Keratinocyte (primary cell): Measurements from ENCODE around the gene SLC34A3. TPM values are rescaled to one million over a fixed set of nuclear protein-coding genes. Genes with fewer than 3 reads are reported as not detected.

ENCODE experiments used
- DNase-seq: peaks from one replicate; pipeline ENCODE4 v3.0.0-alpha.2; 2011; ENCODE audit warnings: low read depth, missing footprints, low spot score
- FAIRE-seq: peaks from 2 replicates; lab custom pipeline; 2011; peaks lifted over from hg19 to GRCh38; lab: Jason Lieb, UNC
- H2AFZ ChIP-seq: 2 replicates; pipeline ENCODE4 v1.6.0; 2012; ENCODE audit warnings: low read length, control low read depth, inconsistent platforms; ENCODE audit not compliant: control insufficient read depth
- H3K27ac ChIP-seq: 2 replicates; pipeline ENCODE4 v1.5.1; 2011; ENCODE audit warnings: low read length; ENCODE audit not compliant: control insufficient read depth, insufficient read depth
- H3K27me3 ChIP-seq: 3 replicates; pipeline ENCODE4 v1.6.0; 2011; ENCODE audit warnings: low read length; ENCODE audit not compliant: control insufficient read depth, insufficient read depth; ENCODE audit errors: extremely low read depth
- H3K36me3 ChIP-seq, 2 experiments: 2 replicates in 1 of 2; 3 replicates in 1 of 2; pipeline ENCODE4 v1.5.1; 2011; ENCODE audit warnings: low read length in 2 of 2, mild to moderate bottlenecking in 1 of 2; ENCODE audit not compliant: control insufficient read depth in 2 of 2, insufficient read depth in 2 of 2; ENCODE audit errors: extremely low read depth in 1 of 2
- H3K4me1 ChIP-seq: 3 replicates; pipeline ENCODE4 v1.5.1; 2011; ENCODE audit warnings: low read length; ENCODE audit not compliant: control insufficient read depth, insufficient read depth; ENCODE audit errors: extremely low read depth
- H3K4me2 ChIP-seq: 3 replicates; pipeline ENCODE4 v1.6.0; 2011; ENCODE audit warnings: low read depth, low read length; ENCODE audit not compliant: control insufficient read depth, insufficient read depth; ENCODE audit errors: extremely low read depth
- H3K4me3 ChIP-seq, 3 experiments: fragments of 200-600 bp in 1 of 3; sonication (generic) in 1 of 3; 2 replicates in 2 of 3; 3 replicates in 1 of 3; pipeline ENCODE4 v1.5.1; 2011 to 2016; ENCODE audit warnings: low read length in 3 of 3, mild to moderate bottlenecking in 3 of 3, control low read depth in 2 of 3, inconsistent platforms in 1 of 3, low read depth in 1 of 3, mixed read lengths in 1 of 3, mixed run types in 1 of 3, moderate library complexity in 1 of 3; ENCODE audit not compliant: control insufficient read depth in 2 of 3, insufficient read depth in 2 of 3; ENCODE audit errors: extremely low read depth in 1 of 3
- H3K79me2 ChIP-seq: 2 replicates; pipeline ENCODE4 v1.6.0; 2012; ENCODE audit warnings: low read length; ENCODE audit not compliant: control insufficient read depth, insufficient read depth
- H3K9ac ChIP-seq: 3 replicates; pipeline ENCODE4 v1.6.0; 2011; ENCODE audit warnings: low read length; ENCODE audit not compliant: control insufficient read depth, insufficient read depth; ENCODE audit errors: extremely low read depth
- H3K9me1 ChIP-seq: 3 replicates; pipeline ENCODE4 v1.6.0; 2011; ENCODE audit warnings: low read length; ENCODE audit not compliant: control insufficient read depth, insufficient read depth; ENCODE audit errors: extremely low read depth
- H3K9me3 ChIP-seq: 2 replicates; pipeline ENCODE4 v1.5.1; 2012; ENCODE audit warnings: low read depth, low read length; ENCODE audit not compliant: control insufficient read depth
- H4K20me1 ChIP-seq: 3 replicates; pipeline ENCODE4 v1.6.0; 2011; ENCODE audit warnings: low read length; ENCODE audit not compliant: control insufficient read depth, insufficient read depth; ENCODE audit errors: extremely low read depth
- EZH2 ChIP-seq: IDR thresholded peaks from one replicate; pipeline ENCODE4 v1.6.1; 2012; ENCODE audit warnings: inconsistent platforms, mild to moderate bottlenecking, low read length, moderate library complexity
- dilution Hi-C: fragments of 300-500 bp; cut with MboI; formaldehyde crosslinking; loops from one replicate; pipeline ENCODE4 v1.7.0; 2020; ENCODE audit warnings: low sequenced_read_pairs; ENCODE audit not compliant: extremely low pct_ligation_motif_present
- polyA plus RNA-seq, 5 experiments: library from polyadenylated mRNA; depleted of rRNA in 3 of 5; stranded (reverse) in 3 of 5; stranded (forward) in 1 of 5; unstranded in 1 of 5; fragments of >200 nt; gene quantifications; 1 replicate in 1 of 5; 2 replicates in 3 of 5; 3 replicates in 1 of 5; pipeline versions ENCODE4 v1.2.1 to v1.2.3, GENCODE V29; 2011 to 2012; ENCODE audit warnings: missing spikeins in 2 of 5, low read depth in 1 of 5, low replicate concordance in 1 of 5
- TF ChIP-seq, protein P1 (sequence below), 3 experiments: IDR thresholded peaks in 1 of 3; conservative IDR thresholded peaks in 1 of 3; optimal IDR thresholded peaks in 1 of 3; 2 replicates in 2 of 3; 3 replicates in 1 of 3; pipeline versions ENCODE3 to v1.5.1; 2011; ENCODE audit warnings: low read length in 3 of 3, mild to moderate bottlenecking in 3 of 3, moderate library complexity in 2 of 3, control low read depth in 1 of 3, inconsistent platforms in 1 of 3; ENCODE audit not compliant: insufficient read depth in 2 of 3; ENCODE audit errors: extremely low read depth in 1 of 3

Gene SLC34A3
- polyA plus RNA-seq, 1 donor (not counting 4 experiments of a cell fraction or from before 2014, with no cell fraction given): not detected

DNA sequence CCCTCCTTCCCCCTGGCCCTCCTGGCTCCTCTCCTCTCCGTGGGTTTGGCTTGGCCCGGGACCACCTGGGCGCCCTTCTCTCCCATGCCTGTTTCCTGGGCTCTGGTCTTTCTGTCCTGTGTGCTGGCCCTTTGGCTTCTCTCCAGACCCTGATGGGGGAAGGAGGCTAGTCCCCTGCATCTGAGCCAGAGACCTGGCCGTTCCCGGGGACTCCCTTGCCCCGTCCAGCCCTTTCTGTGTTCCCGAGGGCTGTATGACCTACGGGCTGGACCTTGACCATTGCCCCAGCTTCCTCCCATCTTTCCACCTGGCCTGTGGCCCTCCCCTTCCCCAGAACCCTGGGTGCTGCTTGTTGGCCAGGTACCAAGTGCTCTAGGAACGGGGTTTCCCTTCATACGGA, 32.8 kb downstream of the SLC34A3 start:
- peaks cover 20 to 35% of the 10 kb centered on the region in 2 experiments for H3K36me3 ChIP-seq
- H3K27me3 ChIP-seq: no peaks in the 10 kb centered on the region
- no peak overlapping the region for H2AFZ ChIP-seq
- H4K20me1 ChIP-seq: no peaks in the 10 kb centered on the region
- H3K9ac ChIP-seq: no peak overlapping the region
- no peak overlapping the region for H3K4me3 ChIP-seq
- no peak for DNase-seq
- dilution Hi-C loops: no loop called here
- no peaks in the 10 kb centered on the region for H3K9me1 ChIP-seq
- H3K9me3 ChIP-seq: no peaks in the 10 kb centered on the region
- no peak overlapping the region for H3K27ac ChIP-seq
- no peak overlapping the region for H3K4me2 ChIP-seq
- peaks cover 6% of the 10 kb centered on the region for H3K79me2 ChIP-seq
- no peak for FAIRE-seq
- H3K4me1 ChIP-seq: no peaks in the 10 kb centered on the region
- TF ChIP-seq, protein P1, sequence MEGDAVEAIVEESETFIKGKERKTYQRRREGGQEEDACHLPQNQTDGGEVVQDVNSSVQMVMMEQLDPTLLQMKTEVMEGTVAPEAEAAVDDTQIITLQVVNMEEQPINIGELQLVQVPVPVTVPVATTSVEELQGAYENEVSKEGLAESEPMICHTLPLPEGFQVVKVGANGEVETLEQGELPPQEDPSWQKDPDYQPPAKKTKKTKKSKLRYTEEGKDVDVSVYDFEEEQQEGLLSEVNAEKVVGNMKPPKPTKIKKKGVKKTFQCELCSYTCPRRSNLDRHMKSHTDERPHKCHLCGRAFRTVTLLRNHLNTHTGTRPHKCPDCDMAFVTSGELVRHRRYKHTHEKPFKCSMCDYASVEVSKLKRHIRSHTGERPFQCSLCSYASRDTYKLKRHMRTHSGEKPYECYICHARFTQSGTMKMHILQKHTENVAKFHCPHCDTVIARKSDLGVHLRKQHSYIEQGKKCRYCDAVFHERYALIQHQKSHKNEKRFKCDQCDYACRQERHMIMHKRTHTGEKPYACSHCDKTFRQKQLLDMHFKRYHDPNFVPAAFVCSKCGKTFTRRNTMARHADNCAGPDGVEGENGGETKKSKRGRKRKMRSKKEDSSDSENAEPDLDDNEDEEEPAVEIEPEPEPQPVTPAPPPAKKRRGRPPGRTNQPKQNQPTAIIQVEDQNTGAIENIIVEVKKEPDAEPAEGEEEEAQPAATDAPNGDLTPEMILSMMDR (optimal IDR thresholded peaks at IDR 0.05 in 1 of 3, IDR thresholded peaks at IDR 0.05 in 1 of 3, conservative IDR thresholded peaks at IDR 0.05 in 1 of 3; ENCODE audit: extremely low read depth in 1 of 3, insufficient read depth in 2 of 3, low read length in 3 of 3): no peak
- TF ChIP-seq EZH2: no peak

DNA sequence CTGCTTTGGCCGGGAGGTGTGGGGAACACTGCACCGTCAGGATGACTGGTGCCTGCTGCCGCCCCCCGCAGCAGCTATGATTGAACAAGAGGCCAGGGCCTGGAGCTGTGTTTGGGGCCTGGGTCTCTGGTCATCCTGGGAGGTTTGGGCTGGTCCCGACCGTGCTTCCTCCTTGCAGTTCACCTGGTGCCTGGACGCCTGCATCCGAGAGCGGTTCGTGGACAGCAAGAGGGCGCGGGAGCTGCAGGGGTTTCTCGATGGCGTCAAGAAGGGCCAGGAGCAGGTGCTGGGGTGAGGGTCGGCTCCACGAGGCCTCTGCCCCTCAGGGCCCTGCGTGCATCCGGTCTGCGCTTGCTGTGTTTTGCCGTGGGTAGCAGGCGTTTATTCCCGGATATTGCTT, 33.4 kb downstream of the SLC34A3 start:
- dilution Hi-C loops: no loop called here
- H3K36me3 ChIP-seq: peaks cover 20 to 37% of the 10 kb centered on the region in 2 experiments

More for the DNA sequence above, 33.4 kb downstream of the SLC34A3 start:
- no peak overlapping the region for H3K27ac ChIP-seq
- peaks cover 6% of the 10 kb centered on the region for H3K79me2 ChIP-seq
- DNase-seq (no peak), FAIRE-seq (no peak)
- H3K9ac ChIP-seq: no peak overlapping the region
- peaks cover 5% of the 10 kb centered on the region for H4K20me1 ChIP-seq
- H2AFZ ChIP-seq: no peak overlapping the region
- H3K9me3 ChIP-seq: no peaks in the 10 kb centered on the region
- no peaks in the 10 kb centered on the region for H3K9me1 ChIP-seq
- no peaks in the 10 kb centered on the region for H3K4me1 ChIP-seq
- no peaks in the 10 kb centered on the region for H3K27me3 ChIP-seq
- no peak overlapping the region for H3K4me3 ChIP-seq
- no peak for TF ChIP-seq EZH2
- TF ChIP-seq, protein P1 (optimal IDR thresholded peaks at IDR 0.05 in 1 of 3, IDR thresholded peaks at IDR 0.05 in 1 of 3, conservative IDR thresholded peaks at IDR 0.05 in 1 of 3; ENCODE audit: extremely low read depth in 1 of 3, insufficient read depth in 2 of 3, low read length in 3 of 3): no peak
- H3K4me2 ChIP-seq: no peak overlapping the region
